WTC11 (cell line): ENCODE data around the gene IL27RA. TPM values are rescaled to one million over a fixed set of nuclear protein-coding genes. Genes with fewer than 3 reads are reported as not detected.

ENCODE experiments used
- ATAC-seq: fragments of 200-7000 bp; cut with Tn5 transposase; 2 replicates; pipeline ENCODE4 v1.10.0; 2021; ENCODE audit warnings: mild to moderate bottlenecking, moderate library complexity
- CTCF ChIA-PET: fragments of 300-600 bp; sonication (Branson Sonifier 250); formaldehyde crosslinking; loops from one replicate; lab custom pipeline; 2021; ENCODE audit warnings: antibody characterized with exemption; lab: Charles Lee
- POLR2A ChIA-PET: fragments of 350-600 bp; sonication (Branson Sonifier 250); formaldehyde crosslinking; loops from one replicate; lab custom pipeline; 2021; ENCODE audit warnings: antibody characterized with exemption; lab: Charles Lee
- DNase-seq: peaks from one replicate; pipeline ENCODE4 v3.0.0; 2021; ENCODE audit warnings: low spot score
- H3K27ac Mint-ChIP-seq: 2 replicates; pipeline ENCODE4 v1.8.0; 2021; ENCODE audit warnings: mixed read lengths
- H3K27me3 Mint-ChIP-seq: 2 replicates; pipeline ENCODE4 v1.8.0; 2021; ENCODE audit warnings: low read depth, mild to moderate bottlenecking, moderate library complexity, mixed read lengths
- H3K36me3 Mint-ChIP-seq: 2 replicates; pipeline ENCODE4 v1.8.0; 2021; ENCODE audit warnings: mixed read lengths
- H3K4me1 Mint-ChIP-seq: 2 replicates; pipeline ENCODE4 v1.8.0; 2022; ENCODE audit warnings: mixed read lengths
- H3K4me3 Mint-ChIP-seq: 2 replicates; pipeline ENCODE4 v1.8.0; 2021; ENCODE audit warnings: mild to moderate bottlenecking, moderate library complexity, mixed read lengths
- H3K9me3 Mint-ChIP-seq: 2 replicates; pipeline ENCODE4 v1.8.0; 2021; ENCODE audit warnings: mixed read lengths
- GABPB1 ChIP-seq: sonication (generic); formaldehyde crosslinking; IDR thresholded peaks from 2 replicates; pipeline ENCODE4 v1.8.1; 2023; ENCODE audit warnings: mild to moderate bottlenecking, missing genetic modification reagents
- GRHL2 ChIP-seq: fragments of 250-450 bp; sonication (Bioruptor Pico); IDR thresholded peaks from 2 replicates; pipeline ENCODE4 v1.8.0; 2022; ENCODE audit warnings: mild to moderate bottlenecking, moderate library complexity; ENCODE audit not compliant: insufficient replicate concordance, severe bottlenecking
- MXD4 ChIP-seq: fragments of 250-450 bp; sonication (Bioruptor Pico); IDR thresholded peaks from 2 replicates; pipeline ENCODE4 v1.8.0; 2021; ENCODE audit warnings: mild to moderate bottlenecking, moderate library complexity, borderline replicate concordance
- MYBL2 ChIP-seq: sonication (generic); formaldehyde crosslinking; IDR thresholded peaks from 2 replicates; pipeline ENCODE4 v1.8.1; 2023; ENCODE audit warnings: mild to moderate bottlenecking, moderate library complexity, missing genetic modification reagents
- TEAD4 ChIP-seq: sonication (generic); formaldehyde crosslinking; IDR thresholded peaks from 2 replicates; pipeline ENCODE4 v1.8.0; 2022; ENCODE audit warnings: mild to moderate bottlenecking, missing genetic modification reagents
- ZNF317 ChIP-seq: sonication (generic); formaldehyde crosslinking; IDR thresholded peaks from 2 replicates; pipeline ENCODE4 v1.8.1; 2023; ENCODE audit warnings: low read depth, mild to moderate bottlenecking, moderate library complexity, missing genetic modification reagents, borderline replicate concordance
- ZNF416 ChIP-seq: fragments of 250-450 bp; sonication (Bioruptor Pico); IDR thresholded peaks from 2 replicates; pipeline ENCODE4 v1.9.0; 2021; ENCODE audit warnings: mild to moderate bottlenecking, inconsistent platforms
- total RNA-seq: library from RNA; stranded (reverse); gene quantifications from 3 replicates; pipeline ENCODE4 v1.2.3, GENCODE V29; 2021
- TF ChIP-seq, protein P1 (sequence below): sonication (generic); formaldehyde crosslinking; IDR thresholded peaks from 2 replicates; pipeline ENCODE4 v1.8.0; 2022; ENCODE audit warnings: missing genetic modification reagents
- TF ChIP-seq, protein P2 (sequence below): sonication (generic); formaldehyde crosslinking; IDR thresholded peaks from 2 replicates; pipeline ENCODE4 v1.8.0; 2022; ENCODE audit warnings: mild to moderate bottlenecking, missing genetic modification reagents
- TF ChIP-seq, protein P3 (sequence below): sonication (generic); formaldehyde crosslinking; IDR thresholded peaks from 2 replicates; pipeline ENCODE4 v1.8.0; 2022; ENCODE audit warnings: mild to moderate bottlenecking, missing genetic modification reagents
- TF ChIP-seq, protein P4 (sequence below): sonication (generic); formaldehyde crosslinking; IDR thresholded peaks from 2 replicates; pipeline ENCODE4 v1.8.1; 2022; ENCODE audit warnings: mild to moderate bottlenecking, moderate library complexity, missing genetic modification reagents
- TF ChIP-seq, protein P5 (sequence below): sonication (generic); formaldehyde crosslinking; IDR thresholded peaks from 2 replicates; pipeline ENCODE4 v1.8.1; 2023; ENCODE audit warnings: mild to moderate bottlenecking, moderate library complexity, missing genetic modification reagents

The IL27RA gene
- total RNA-seq, 1 experiment from 2014 or later: 12.2 TPM

DNA sequence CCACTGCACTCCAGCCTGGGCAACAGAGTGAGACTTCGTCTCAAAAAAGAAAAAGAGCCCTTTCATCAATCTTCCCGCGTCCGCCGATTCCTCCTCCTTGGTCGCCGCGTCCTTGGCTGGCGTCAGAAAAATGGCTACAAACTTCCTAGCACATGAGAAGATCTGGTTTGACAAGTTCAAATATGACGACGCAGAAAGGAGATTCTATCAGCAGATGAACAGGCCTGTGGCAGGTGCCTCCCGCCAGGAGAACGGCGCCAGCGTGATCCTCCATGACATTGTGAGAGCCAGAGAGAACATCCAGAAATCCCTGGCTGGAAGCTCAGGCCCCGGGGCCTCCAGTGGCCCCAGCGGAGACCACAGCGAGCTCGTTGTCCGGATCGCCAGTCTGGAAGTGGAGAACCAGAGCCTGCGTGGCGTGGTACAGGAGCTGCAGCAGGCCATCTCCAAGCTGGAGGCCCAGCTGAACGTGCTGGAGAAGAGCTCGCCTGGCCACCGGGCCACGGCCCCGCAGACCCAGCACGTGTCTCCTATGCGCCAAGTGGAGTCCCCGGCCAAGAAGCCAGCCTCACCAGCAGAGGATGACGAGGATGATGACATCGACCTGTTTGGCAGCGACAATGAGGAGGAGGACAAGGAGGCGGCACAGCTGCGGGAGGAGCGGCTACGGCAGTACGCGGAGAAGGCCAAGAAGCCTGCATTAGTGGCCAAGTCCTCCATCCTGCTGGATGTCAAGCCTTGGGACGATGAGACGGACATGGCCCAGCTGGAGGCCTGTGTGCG, 38.9 kb downstream of the IL27RA start (continued):
- TF ChIP-seq, protein P1, sequence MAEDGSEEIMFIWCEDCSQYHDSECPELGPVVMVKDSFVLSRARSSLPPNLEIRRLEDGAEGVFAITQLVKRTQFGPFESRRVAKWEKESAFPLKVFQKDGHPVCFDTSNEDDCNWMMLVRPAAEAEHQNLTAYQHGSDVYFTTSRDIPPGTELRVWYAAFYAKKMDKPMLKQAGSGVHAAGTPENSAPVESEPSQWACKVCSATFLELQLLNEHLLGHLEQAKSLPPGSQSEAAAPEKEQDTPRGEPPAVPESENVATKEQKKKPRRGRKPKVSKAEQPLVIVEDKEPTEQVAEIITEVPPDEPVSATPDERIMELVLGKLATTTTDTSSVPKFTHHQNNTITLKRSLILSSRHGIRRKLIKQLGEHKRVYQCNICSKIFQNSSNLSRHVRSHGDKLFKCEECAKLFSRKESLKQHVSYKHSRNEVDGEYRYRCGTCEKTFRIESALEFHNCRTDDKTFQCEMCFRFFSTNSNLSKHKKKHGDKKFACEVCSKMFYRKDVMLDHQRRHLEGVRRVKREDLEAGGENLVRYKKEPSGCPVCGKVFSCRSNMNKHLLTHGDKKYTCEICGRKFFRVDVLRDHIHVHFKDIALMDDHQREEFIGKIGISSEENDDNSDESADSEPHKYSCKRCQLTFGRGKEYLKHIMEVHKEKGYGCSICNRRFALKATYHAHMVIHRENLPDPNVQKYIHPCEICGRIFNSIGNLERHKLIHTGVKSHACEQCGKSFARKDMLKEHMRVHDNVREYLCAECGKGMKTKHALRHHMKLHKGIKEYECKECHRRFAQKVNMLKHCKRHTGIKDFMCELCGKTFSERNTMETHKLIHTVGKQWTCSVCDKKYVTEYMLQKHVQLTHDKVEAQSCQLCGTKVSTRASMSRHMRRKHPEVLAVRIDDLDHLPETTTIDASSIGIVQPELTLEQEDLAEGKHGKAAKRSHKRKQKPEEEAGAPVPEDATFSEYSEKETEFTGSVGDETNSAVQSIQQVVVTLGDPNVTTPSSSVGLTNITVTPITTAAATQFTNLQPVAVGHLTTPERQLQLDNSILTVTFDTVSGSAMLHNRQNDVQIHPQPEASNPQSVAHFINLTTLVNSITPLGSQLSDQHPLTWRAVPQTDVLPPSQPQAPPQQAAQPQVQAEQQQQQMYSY (CRISPR knock-in tag): no peak
- TF ChIP-seq ZNF317 (CRISPR knock-in tag) (no peak), ZNF416 (CRISPR knock-in tag) (no peak), MXD4 (CRISPR knock-in tag) (no peak), TEAD4 (CRISPR knock-in tag) (no peak)
- TF ChIP-seq, protein P2, sequence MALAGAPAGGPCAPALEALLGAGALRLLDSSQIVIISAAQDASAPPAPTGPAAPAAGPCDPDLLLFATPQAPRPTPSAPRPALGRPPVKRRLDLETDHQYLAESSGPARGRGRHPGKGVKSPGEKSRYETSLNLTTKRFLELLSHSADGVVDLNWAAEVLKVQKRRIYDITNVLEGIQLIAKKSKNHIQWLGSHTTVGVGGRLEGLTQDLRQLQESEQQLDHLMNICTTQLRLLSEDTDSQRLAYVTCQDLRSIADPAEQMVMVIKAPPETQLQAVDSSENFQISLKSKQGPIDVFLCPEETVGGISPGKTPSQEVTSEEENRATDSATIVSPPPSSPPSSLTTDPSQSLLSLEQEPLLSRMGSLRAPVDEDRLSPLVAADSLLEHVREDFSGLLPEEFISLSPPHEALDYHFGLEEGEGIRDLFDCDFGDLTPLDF (CRISPR knock-in tag): no peak
- TF ChIP-seq, protein P3, sequence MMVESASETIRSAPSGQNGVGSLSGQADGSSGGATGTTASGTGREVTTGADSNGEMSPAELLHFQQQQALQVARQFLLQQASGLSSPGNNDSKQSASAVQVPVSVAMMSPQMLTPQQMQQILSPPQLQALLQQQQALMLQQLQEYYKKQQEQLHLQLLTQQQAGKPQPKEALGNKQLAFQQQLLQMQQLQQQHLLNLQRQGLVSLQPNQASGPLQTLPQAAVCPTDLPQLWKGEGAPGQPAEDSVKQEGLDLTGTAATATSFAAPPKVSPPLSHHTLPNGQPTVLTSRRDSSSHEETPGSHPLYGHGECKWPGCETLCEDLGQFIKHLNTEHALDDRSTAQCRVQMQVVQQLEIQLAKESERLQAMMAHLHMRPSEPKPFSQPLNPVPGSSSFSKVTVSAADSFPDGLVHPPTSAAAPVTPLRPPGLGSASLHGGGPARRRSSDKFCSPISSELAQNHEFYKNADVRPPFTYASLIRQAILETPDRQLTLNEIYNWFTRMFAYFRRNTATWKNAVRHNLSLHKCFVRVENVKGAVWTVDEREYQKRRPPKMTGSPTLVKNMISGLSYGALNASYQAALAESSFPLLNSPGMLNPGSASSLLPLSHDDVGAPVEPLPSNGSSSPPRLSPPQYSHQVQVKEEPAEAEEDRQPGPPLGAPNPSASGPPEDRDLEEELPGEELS (CRISPR knock-in tag): no peak

DNA sequence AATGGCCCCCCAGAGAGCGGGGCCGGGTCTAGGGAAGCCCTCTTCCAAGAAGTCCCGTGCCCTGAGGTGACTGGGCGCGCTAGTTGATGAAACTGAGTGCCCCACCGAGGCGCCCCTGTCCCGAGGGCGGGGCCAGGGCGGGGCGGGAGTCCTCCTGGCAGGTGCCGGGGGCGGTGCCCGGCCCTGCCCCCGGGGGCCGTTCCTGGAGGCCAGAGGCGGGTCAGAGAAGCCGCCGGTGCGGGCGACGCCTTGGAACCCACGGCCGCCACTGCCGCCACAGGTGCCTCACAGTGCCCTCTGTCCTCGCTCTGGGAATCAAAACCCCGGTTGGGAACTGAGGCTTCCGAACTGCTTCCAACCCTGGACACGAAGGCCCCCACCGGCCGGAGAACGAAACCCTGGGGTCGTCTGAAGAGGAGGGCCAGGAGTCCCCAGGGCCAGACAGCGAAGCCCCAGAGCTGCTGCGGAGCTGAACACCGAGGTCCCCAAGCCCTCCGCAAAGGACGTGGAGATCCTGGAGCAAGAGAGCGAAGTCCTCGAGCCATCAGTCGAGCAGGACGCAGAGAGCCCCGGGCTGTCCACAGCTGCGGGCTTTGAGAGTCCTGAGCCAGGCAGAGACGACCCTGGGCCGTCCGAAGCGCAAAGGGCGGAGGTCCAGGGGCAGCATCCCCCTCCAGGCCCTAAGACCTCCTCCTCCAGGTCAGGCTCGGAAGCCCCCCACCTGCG, 41.1 kb downstream of the IL27RA start, which contains the start of gene MISP3:
TSS of gene MISP3 (plus strand) at position 252 of the 726 bp plus-strand sequence. CDS start 524 bp downstream, outside the sequence.
- no peak within 1 kb of the TSS for H3K27ac Mint-ChIP-seq
- H3K4me3 Mint-ChIP-seq: peak within 1 kb of the TSS; percentile 84
- ChIA-PET POLR2A (interaction anchor here (1.0 to 1.4 kb wide), 2 partner anchors 16 to 192 kb away, joined by 3 to 4 read pairs; no protein-coding TSS in a partner anchor), CTCF (interaction anchor here (0.6 to 6.6 kb wide), 53 partner anchors 8 to 481 kb away, joined by 3 to 164 read pairs (median 6); partner anchors contain the start of genes ASF1B, DCAF15, IL27RA and NANOS3)
- peaks cover 8% of the 10 kb centered on the region; the same call in 1 of the 2 replicates for H3K4me1 Mint-ChIP-seq
- no peaks in the 10 kb centered on the region for H3K9me3 Mint-ChIP-seq
- DNase-seq (no peak), ATAC-seq (peak; percentile 5)
- TF ChIP-seq MYBL2 (CRISPR knock-in tag): 0 out of 2 replicates have a peak, but pooled peaks have one; percentile 2
- TF ChIP-seq, protein P4, sequence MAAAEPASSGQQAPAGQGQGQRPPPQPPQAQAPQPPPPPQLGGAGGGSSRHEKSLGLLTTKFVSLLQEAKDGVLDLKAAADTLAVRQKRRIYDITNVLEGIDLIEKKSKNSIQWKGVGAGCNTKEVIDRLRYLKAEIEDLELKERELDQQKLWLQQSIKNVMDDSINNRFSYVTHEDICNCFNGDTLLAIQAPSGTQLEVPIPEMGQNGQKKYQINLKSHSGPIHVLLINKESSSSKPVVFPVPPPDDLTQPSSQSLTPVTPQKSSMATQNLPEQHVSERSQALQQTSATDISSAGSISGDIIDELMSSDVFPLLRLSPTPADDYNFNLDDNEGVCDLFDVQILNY (CRISPR knock-in tag): no peak
- no peak for TF ChIP-seq GRHL2 (CRISPR knock-in tag)
- TF ChIP-seq, protein P5, sequence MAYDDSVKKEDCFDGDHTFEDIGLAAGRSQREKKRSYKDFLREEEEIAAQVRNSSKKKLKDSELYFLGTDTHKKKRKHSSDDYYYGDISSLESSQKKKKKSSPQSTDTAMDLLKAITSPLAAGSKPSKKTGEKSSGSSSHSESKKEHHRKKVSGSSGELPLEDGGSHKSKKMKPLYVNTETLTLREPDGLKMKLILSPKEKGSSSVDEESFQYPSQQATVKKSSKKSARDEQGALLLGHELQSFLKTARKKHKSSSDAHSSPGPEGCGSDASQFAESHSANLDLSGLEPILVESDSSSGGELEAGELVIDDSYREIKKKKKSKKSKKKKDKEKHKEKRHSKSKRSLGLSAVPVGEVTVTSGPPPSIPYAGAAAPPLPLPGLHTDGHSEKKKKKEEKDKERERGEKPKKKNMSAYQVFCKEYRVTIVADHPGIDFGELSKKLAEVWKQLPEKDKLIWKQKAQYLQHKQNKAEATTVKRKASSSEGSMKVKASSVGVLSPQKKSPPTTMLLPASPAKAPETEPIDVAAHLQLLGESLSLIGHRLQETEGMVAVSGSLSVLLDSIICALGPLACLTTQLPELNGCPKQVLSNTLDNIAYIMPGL (CRISPR knock-in tag): peak; percentile 2; the same call in 1 of the 2 replicates
- no peak for TF ChIP-seq GABPB1 (CRISPR knock-in tag)
- no peaks in the 10 kb centered on the region for H3K36me3 Mint-ChIP-seq
- peaks cover 67% of the 10 kb centered on the region for H3K27me3 Mint-ChIP-seq
